SK-N-SH treated with all-trans-retinoic acid at 6 μM for 48 hours (cell line): ENCODE results near the gene CCDC38.

Source experiments
- ESRRG ChIP-seq: fragments of 250-450 bp; sonication (Bioruptor Pico); IDR thresholded peaks from 2 replicates; pipeline ENCODE4 v1.6.1; 2021; ENCODE audit warnings: mild to moderate bottlenecking
- ZNF8 ChIP-seq: fragments of 450-650 bp; formaldehyde crosslinking; IDR thresholded peaks from 2 replicates; pipeline ENCODE4 v1.5.0; 2020; ENCODE audit warnings: mild to moderate bottlenecking, moderate library complexity
- TF ChIP-seq, protein P1 (sequence below): fragments of 250-450 bp; sonication (Bioruptor Pico); IDR thresholded peaks from 2 replicates; pipeline ENCODE4 v1.8.0; 2020; ENCODE audit warnings: mild to moderate bottlenecking, moderate library complexity, borderline replicate concordance
- TF ChIP-seq, protein P2 (sequence below): fragments of 250-450 bp; sonication (Bioruptor Pico); IDR thresholded peaks from 2 replicates; pipeline ENCODE4 v1.5.1; 2021; ENCODE audit warnings: mild to moderate bottlenecking, moderate library complexity

DNA sequence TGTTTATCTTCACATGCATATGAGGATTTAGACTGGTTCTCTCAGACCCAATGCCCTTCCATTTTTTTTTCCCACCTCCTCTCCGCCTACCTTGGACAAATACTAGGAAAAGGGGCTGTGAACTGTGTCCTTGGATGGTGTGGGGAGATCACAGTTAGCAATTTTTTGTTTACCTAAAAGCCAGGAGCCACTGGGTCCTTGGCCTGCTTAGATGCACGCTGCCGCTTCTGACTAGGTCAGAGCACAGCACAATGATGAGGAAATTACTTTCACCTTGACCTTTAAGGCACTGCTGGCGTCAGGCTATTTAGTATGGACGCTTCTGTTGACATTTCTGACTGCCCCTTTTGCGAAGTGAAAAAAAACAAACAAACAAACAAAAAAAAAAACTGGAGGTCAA lies 1.9 kb downstream of the CCDC38 start:
- TF ChIP-seq, protein P1, sequence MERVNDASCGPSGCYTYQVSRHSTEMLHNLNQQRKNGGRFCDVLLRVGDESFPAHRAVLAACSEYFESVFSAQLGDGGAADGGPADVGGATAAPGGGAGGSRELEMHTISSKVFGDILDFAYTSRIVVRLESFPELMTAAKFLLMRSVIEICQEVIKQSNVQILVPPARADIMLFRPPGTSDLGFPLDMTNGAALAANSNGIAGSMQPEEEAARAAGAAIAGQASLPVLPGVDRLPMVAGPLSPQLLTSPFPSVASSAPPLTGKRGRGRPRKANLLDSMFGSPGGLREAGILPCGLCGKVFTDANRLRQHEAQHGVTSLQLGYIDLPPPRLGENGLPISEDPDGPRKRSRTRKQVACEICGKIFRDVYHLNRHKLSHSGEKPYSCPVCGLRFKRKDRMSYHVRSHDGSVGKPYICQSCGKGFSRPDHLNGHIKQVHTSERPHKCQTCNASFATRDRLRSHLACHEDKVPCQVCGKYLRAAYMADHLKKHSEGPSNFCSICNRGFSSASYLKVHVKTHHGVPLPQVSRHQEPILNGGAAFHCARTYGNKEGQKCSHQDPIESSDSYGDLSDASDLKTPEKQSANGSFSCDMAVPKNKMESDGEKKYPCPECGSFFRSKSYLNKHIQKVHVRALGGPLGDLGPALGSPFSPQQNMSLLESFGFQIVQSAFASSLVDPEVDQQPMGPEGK (CRISPR knock-in tag) = no peak
- TF ChIP-seq ZNF8 (CRISPR knock-in tag) (no peak), ESRRG (CRISPR knock-in tag) (no peak)
- TF ChIP-seq, protein P2, sequence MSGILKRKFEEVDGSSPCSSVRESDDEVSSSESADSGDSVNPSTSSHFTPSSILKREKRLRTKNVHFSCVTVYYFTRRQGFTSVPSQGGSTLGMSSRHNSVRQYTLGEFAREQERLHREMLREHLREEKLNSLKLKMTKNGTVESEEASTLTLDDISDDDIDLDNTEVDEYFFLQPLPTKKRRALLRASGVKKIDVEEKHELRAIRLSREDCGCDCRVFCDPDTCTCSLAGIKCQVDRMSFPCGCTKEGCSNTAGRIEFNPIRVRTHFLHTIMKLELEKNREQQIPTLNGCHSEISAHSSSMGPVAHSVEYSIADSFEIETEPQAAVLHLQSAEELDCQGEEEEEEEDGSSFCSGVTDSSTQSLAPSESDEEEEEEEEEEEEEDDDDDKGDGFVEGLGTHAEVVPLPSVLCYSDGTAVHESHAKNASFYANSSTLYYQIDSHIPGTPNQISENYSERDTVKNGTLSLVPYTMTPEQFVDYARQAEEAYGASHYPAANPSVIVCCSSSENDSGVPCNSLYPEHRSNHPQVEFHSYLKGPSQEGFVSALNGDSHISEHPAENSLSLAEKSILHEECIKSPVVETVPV (CRISPR knock-in tag) = no peak
